DMS53 (cell line): ENCODE measurements around the gene HCFC2.
A peak's percentile ranks its signal among the peaks of the same experiment; 100 is the strongest.
"Not testable (repeated sequence)": the region's sequence is repeated elsewhere in the genome, so short reads cannot be mapped to it uniquely, and the experiment has no call there.

ENCODE experiments used
- DNase-seq: peaks from one replicate; lab custom pipeline; 2025; lab: John Stamatoyannopoulos, UW

HCFC2 gene

GRCh38 chr12:104057771-104058197 lies 6.5 kb upstream of the HCFC2 start:
- peak; percentile 63 for DNase-seq

DNA sequence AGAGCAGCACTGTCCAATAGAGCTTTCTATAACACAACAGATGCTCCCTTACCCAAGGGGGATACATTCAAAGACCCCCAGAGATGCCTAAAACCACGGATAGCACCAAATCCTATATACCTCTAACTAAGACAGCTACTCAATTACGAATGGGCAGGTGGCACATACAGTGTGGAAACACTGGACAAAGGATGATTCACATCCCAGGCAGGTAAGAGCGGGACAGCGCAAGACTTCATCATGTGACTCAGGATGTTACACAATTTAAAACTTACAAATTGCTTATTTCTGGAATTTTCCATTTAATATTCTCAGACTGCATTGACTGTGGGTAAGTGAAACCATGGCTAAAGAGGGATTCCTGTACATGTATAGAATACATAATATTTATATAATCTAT lies 5.5 kb upstream of the HCFC2 start:
- no peak for DNase-seq

GRCh38 chr12:104059963-104060362 lies 4.4 kb upstream of the HCFC2 start:
- no peak for DNase-seq

DNA sequence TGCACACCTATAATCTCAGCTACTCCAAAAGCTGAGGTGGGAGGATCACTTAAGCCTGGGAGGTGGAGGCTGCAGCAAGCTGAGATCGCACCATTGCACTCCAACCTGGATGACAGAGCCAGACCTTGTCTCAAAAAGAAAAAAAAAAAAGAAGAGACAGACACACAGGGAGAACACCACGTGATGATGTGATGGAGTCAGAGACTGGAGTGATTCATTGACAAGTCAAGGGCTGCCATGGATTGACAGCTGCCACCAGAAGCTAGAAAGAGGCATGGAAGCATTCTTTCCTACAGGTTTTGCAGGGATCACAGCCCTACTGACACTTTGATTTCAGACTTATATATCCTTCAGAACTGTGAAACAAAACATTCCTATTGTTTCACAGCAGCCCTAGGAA lies 3.5 kb upstream of the HCFC2 start:
- DNase-seq: peak; percentile 80

- peak; percentile 81 for DNase-seq
Measured at GRCh38 chr12:104063712-104064030, 660 bp upstream of the HCFC2 start.

DNA sequence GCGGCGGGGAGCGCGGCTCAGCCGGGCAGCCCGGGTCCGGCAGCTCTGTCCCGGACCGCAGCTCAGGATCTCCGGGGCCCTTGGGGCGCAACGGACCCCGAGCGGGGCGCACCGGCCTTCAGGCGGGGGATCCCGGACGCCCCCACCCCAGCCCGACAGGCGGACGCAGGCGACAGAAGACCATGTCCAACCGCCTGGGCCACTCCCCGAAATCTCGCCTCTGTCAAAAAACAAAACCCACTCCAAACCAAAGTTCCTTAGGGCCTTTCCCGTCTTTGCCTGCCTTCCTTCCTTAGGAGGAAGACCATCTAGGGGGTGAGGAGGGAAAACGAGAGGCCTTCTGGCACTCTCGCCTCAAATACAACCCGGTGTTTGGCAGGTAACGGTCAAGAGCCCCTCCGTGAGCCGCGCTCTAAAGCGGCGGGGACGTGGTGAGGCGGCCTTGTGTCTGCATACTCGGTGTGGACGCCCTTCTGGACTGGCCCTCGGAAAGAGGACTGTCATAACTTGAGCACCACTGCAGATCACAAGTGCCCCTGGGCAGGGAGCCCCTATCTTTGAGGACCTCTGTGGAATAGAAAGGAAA lies 604 bp downstream of the HCFC2 start:
- peak; percentile 50 for DNase-seq

DNA sequence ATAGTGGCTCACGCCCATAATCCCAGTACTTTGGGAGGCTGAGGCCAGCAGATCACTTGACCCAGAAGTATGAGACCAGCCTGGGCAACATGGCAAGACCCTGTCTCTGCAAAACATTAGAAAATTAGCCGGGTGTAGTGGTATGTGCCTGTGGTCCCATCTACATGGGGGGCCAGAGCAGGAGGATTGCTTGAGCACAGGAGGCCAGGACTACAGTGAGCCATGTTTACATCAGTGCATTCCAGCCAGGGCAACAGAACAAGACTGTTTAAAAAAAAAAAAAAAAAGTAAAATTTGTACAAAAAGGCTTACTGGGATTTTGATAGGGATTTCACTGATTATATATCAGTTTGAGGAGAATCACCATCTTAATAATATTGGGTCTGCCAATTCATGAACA lies 7.8 kb downstream of the HCFC2 start:
- DNase-seq: no peak

DNA sequence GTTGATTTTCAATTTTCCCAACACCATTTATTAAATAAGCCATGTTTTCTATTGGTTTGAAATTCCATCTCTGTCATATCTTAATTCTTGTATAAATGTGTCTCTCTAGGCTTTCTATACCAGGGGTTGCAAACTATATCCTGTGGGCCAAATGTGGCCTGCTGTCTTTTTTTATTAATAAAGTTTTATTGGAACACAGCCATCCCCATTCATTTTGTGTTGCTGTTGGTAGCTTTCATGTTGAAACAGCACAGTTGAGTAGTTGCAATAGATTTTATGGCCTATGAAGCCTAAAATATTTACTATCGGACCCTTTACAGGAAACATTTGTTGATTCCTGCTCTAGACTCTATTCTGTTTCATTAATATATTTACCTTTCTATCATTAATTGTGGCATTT lies 9.4 kb downstream of the HCFC2 start:
- no peak for DNase-seq

DNA sequence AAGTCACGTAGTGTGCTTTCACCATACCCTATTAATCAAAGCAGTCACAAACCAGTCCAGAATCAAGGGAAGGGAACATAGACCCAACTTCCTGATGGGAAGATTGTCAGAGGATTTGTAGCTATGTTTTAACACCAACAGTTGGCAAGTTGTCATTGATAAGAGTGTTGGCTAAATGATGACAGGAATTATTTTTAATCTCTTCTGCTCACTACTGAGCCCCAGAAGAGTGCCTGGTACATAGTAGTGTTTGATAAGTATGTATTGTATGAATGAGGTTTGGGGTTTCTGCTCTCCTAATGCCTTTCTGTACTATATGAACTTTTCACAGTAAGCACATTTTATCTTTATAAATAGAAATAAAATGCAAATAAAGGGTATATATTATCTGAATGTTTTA lies 14.7 kb downstream of the HCFC2 start:
- DNase-seq: no peak

DNA sequence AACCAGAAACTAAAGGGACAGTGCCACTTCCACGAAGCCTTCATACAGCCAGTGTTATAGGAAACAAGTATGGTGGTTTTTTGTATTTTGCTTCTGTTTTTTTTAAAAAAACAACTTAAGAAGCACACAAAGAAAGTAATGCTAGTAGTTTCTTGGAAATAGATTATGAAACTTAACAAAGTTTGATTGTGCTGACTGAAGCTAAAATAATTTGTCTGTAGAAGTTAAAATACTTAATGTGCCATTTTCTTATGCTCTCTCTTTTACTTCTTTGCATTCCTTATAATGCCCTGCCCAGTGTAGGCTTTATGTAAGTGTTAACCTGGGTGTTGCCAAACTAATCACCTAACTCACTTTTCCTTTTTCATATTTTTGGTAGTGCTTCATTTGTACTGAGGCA lies 16.4 kb downstream of the HCFC2 start:
- DNase-seq: no peak

- DNase-seq: no peak
Measured at GRCh38 chr12:104083769-104084475, 19.6 kb downstream of the HCFC2 start.

DNA sequence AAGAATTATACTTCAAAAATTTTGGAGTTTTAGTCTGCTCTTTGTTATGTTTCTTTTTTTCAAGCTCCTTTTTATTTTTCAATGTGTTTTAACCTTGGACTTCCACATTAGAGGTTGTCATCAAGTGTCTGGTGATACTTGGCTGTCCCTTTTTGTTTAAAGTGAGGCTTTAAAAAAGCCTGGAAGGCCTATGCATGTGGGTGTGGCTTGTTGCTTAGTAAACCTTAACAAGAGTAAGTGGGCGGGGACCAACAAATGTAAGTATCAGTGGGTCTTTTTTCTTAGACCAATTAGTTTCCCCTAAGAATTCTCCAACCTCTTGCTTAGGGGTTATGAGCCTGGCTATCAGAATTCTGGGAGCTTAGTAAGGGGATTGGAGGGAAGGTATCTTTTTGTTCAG lies 26.4 kb downstream of the HCFC2 start:
- DNase-seq: no peak

GRCh38 chr12:104091136-104091535 lies 26.8 kb downstream of the HCFC2 start:
- DNase-seq: no peak

- no peak for DNase-seq
Measured at GRCh38 chr12:104094284-104094683, 30.0 kb downstream of the HCFC2 start.

DNA sequence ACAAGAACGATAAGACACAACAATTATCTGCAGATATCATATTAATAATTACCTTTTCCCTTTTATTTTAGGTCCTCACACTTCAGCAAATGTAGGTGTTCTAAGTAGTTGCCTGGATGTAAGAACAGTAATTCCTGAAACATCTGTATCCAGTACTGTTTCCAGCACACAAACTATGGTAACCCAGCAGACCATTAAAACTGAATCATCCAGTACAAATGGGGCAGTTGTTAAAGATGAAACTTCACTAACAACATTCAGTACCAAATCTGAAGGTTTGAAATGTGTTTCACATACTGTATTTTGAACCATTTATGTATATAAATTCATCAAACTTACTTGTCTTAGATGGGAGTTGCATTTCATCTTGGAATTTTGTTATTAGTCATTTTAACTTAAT lies 31.0 kb downstream of the HCFC2 start:
- DNase-seq: no peak

DNA sequence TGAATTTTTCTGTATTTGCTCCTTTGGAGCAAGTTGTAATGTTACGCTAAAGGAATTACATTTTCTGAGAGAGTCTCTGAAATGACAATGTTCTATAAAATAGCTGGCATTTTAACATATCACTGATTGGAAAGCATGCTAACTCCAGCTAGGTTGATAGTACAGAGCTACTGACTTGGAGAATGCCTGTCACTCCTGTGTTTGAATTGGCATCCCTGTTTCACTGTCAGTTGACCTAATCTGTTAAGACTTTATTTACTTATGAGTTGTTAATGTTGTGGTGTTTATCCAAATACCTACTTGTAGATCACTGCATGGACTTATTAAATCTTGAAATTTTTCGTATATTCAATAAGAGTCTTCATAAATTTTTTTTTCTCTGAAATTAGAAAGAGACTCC lies 33.6 kb downstream of the HCFC2 start:
- no peak for DNase-seq

GRCh38 chr12:104105461-104105860 lies 41.1 kb downstream of the HCFC2 start:
- DNase-seq: no peak

DNA sequence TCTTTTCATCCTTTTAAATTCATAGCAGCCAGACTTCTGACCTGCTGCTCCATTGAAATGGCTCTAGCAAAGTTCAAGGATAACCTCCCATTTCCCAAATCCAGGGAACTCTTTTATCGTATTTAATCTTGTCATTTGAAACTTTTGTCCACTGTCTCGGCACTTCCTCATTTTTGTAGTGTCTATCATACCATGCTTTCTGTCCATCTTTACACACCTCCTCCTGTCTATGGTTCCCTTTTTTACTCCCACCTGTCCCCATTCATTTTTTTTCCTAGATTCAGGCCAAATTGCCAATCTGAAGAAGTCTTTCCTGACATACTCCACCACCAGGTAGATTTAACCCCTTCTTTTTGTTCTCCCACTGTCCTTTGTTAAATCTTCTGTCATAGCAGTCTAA lies 42.6 kb downstream of the HCFC2 start:
- no peak for DNase-seq

- peak; percentile 93 for DNase-seq
Measured at GRCh38 chr12:104108755-104109445, 44.6 kb downstream of the HCFC2 start.

DNA sequence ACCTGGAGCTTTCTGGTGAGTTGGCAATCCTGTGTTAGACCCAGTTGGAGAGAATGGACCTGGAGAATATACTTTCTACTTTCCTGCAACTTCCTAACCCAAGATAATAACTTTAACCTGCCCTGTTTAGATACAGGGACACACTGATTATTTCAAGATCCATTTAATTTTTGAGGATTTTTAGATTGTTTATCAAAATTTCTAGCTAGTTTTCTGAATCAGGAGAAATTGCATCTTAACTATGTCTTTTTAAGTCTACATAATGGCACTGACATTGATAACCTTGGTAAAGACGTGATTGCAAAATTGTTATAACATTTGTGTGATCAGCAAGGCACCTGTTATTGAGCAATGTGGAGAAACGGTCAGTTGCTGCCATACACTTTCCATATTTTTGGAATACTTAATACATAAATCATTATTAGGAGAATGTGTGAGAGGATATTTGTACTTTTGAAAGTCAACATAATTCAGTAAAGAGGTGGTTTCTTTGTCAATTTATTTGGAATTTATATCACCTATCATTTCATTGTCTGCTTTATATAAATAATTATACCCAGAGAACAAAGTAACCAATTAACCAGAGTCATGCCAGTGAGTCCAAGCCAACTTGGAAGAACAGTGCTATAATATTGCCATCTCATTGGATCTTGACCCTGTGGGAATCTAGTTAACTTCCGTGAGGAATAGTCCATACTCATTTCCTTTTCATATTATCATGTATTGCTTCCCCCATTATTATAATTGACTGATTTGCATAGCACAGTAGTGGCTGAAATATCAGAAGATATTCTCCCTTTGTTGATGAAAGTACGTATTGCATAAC lies 45.3 kb downstream of the HCFC2 start:
- DNase-seq: no peak

GRCh38 chr12:104114834-104115586 lies 50.7 kb downstream of the HCFC2 start:
- DNase-seq: not testable (repeated sequence)

- no peak for DNase-seq
Measured at GRCh38 chr12:104115587-104115975, 51.2 kb downstream of the HCFC2 start.
